GM18858 (cell line): ENCODE data around the gene ZC3H8.
"Not testable (repeated sequence)": the region's sequence is repeated elsewhere in the genome, so short reads cannot be mapped to it uniquely, and the experiment has no call there.

Source experiments
- ATAC-seq: cut with Tn5 transposase; IDR thresholded peaks from one replicate; pipeline ENCODE4 v1.9.1; 2021; ENCODE audit not compliant: unreplicated experiment

The ZC3H8 gene

DNA sequence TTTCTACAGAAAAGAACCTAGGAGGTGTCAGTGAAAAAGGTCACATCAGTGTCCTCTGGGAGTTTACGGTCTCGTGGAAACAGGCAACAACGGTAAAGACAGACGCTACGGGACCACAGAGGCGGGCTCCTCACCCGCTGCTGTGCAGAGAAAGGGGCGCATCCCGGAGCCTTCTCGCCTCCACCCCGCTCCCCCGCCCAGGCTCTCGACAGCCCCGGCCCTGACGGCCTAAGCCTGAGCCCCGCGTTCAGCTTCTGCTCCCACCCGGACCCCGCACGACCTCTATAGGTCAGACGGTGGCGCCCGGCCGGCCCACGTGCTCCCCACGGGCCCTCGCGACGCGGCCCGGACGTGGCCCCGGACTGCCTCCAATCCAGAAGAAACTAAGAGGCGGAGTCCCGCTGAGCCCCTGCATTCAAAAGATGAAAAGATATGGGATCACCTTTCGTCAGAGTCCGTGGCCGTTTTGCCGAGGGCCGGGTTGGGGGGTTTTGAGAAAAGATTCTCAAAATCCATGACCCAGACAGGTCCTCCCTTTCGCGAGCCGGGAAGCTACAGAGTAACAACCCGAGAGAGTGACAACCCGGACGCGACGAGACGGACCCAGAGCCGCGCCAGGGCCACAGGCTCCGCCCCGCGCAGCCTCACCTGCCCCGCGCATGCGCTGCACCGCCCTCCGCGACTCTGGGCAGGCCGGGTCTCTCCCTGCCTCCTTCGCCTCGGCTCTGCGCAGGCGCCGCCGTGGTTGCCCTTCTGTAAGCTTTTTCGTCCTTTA lies at the start of gene ZC3H8:
Gene ZC3H8 (minus strand): TSS at position 577 of the 775 bp plus-strand sequence. CDS start 61 bp downstream, at position 516.
- ATAC-seq = peak; percentile 64

- ATAC-seq = no peak
Measured at GRCh38 chr2:112304298-112304941, 49.6 kb upstream of the ZC3H8 start.

DNA sequence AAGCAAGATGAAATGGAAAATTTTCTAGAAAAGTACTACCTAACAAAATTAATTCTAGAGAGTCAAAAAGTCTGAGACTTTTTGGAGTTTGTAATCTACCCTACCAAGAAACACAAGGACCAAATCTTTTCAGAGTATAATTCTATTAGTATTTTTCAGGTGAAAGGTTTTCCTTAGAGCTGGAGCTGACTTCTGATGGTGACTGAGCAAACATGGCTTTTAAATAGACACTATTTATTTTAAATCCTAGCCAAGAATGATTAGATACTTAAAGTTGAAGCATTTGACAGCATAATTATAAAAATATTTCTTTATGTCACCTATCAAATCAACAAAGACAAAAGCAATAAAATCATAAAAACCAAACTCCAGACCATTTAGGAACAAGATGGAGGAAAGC lies 47.1 kb upstream of the ZC3H8 start:
- ATAC-seq = no peak

DNA sequence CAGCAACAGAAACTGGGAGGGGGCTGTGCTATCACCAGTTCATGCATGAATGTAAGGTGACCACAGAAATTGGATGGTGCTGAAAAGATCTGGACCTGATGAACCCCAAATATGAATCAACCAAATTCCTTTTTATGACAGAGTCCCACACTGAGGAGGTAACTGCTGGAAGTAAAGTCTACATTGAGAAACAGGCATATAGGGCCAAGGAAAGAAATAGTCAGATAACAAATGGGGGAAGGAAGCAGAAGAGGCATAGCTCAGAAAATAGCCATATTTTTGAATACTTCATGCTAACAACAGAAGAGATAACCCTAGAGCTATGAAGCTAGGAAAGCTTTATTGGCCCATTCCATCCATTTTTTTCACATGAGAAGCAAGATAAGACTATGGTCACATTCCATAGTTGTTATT lies 46.3 kb upstream of the ZC3H8 start:
- ATAC-seq = no peak

- ATAC-seq = no peak
Measured at GRCh38 chr2:112296407-112296806, 41.6 kb upstream of the ZC3H8 start.

GRCh38 chr2:112295407-112296078 lies 40.7 kb upstream of the ZC3H8 start:
- ATAC-seq = no peak

GRCh38 chr2:112293636-112294401 lies 39.0 kb upstream of the ZC3H8 start:
- no peak for ATAC-seq

- ATAC-seq = no peak
Measured at GRCh38 chr2:112290648-112291047, 35.8 kb upstream of the ZC3H8 start.

DNA sequence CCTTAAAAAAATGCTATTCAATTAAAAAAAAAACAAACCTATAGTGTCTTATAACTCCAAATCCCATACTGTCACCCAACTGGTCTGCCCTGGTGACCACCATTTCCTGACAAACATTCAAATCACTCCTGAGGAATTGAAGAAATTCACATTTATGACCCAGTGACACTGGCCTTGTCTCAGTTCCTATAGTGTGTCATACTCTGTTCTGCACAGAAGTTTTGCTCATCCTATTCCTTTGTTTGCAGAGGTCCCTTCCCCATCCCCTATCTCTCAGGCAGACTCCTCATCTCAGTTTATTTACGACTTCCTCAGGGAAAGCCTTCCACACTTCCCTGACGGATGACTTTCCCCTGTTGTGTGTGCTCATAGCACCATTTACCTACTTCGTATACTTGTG lies 35.2 kb upstream of the ZC3H8 start:
- no peak for ATAC-seq

GRCh38 chr2:112283535-112283934 lies 28.7 kb upstream of the ZC3H8 start:
- ATAC-seq = not testable (repeated sequence)

DNA sequence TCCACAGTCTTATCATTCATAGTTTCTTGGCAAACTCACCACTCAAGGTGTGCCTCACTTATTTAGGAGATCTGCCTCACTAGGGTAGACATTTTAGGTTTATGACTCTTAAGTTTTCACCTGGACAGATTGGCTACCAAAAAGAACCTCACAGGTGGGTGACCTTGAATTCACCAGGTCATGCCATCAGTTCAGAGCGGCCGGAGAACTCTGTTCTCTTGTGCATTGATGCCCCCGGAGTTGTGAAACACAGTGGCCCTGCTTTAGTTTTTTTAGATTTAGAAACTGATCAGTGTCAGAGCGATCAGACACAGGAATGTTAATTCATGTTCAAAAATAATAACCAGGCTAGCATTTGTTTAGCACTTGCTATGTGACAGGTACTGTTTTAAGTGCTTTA lies 27.2 kb upstream of the ZC3H8 start:
- not testable (repeated sequence) for ATAC-seq

- no peak for ATAC-seq
Measured at GRCh38 chr2:112277596-112278220, 22.9 kb upstream of the ZC3H8 start.

- ATAC-seq = no peak
Measured at GRCh38 chr2:112276954-112277353, 22.1 kb upstream of the ZC3H8 start.

- peak; percentile 32 for ATAC-seq
Measured at GRCh38 chr2:112275887-112276773, 21.3 kb upstream of the ZC3H8 start.

- ATAC-seq = peak; percentile 91
Measured at GRCh38 chr2:112275311-112275886, 20.6 kb upstream of the ZC3H8 start, which contains the start of gene ZC3H6. Gene ZC3H6 (plus strand): TSS chr2:112275597. CDS start chr2:112275995, 398 bp downstream.

GRCh38 chr2:112273349-112273748 lies 18.5 kb upstream of the ZC3H8 start:
- ATAC-seq = no peak

DNA sequence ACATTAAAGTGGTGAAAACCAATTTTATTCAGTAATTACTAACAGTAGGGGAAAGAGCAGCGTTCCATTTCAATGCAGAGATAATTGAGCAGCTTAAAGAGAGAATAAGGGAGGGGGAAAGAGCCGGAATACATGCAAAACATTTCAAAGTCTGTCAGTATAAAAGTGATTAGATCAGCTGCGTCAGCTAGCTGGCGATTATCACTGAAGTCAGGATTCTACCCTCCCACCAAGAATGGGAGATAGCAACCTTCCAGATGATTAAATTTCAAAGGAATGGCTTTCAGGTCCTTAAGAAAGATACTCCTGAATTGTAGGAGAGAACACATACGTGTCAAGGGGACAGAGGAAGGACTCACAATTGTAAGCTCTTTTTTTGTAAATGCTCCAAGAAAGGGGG lies 17.8 kb upstream of the ZC3H8 start:
- ATAC-seq = no peak

DNA sequence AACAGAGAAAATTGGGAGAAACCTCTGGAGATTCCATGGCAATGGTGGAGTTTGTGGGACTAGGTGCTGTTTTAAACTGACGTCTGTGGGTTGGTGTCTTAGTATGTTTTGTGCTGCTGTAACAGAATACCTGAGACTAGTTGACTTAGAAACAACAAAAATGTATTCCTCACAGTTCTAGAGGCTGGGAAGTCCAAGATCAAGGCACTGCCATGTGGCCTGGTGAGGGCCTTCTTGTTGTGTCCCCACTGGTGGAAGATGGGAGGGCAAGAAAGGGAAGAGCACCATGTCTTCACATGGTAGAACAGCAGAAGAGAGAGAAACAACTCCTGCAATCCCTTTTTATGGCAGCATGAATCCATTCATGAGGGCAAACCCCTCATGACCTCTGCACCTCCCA lies 13.7 kb upstream of the ZC3H8 start:
- no peak for ATAC-seq

DNA sequence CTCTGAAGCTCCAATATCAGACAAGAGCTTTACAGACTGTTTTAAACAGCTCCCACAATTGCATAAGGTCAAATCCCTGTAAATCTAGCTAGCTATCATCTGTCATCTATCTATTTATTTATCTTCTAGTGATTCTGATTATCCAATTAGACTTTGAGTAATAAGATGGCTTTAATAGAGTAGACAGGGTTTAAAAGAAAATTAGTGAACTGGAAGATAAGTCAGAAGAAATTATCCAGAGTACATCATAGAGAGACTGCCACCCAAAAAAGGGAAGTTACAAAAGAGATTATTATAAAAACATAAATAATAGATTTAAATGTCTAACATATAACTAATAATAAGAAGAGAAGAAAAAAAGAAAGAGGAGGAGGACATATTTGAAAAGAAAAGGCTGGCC lies 8.0 kb upstream of the ZC3H8 start:
- no peak for ATAC-seq
